ENCODE data around the gene HOXB4.

- TF ChIP-seq TAF1 (IDR thresholded peaks at IDR 0.05; ENCODE audit: borderline replicate concordance, insufficient read depth, low read length) (no peak), POLR2AphosphoS5 (IDR thresholded peaks at IDR 0.05; ENCODE audit: low read depth, low read length) (no peak), SIN3A (IDR thresholded peaks at IDR 0.05; ENCODE audit: borderline replicate concordance, insufficient read depth, low read length) (no peak)
- TF ChIP-seq, protein P1, sequence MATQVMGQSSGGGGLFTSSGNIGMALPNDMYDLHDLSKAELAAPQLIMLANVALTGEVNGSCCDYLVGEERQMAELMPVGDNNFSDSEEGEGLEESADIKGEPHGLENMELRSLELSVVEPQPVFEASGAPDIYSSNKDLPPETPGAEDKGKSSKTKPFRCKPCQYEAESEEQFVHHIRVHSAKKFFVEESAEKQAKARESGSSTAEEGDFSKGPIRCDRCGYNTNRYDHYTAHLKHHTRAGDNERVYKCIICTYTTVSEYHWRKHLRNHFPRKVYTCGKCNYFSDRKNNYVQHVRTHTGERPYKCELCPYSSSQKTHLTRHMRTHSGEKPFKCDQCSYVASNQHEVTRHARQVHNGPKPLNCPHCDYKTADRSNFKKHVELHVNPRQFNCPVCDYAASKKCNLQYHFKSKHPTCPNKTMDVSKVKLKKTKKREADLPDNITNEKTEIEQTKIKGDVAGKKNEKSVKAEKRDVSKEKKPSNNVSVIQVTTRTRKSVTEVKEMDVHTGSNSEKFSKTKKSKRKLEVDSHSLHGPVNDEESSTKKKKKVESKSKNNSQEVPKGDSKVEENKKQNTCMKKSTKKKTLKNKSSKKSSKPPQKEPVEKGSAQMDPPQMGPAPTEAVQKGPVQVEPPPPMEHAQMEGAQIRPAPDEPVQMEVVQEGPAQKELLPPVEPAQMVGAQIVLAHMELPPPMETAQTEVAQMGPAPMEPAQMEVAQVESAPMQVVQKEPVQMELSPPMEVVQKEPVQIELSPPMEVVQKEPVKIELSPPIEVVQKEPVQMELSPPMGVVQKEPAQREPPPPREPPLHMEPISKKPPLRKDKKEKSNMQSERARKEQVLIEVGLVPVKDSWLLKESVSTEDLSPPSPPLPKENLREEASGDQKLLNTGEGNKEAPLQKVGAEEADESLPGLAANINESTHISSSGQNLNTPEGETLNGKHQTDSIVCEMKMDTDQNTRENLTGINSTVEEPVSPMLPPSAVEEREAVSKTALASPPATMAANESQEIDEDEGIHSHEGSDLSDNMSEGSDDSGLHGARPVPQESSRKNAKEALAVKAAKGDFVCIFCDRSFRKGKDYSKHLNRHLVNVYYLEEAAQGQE (IDR thresholded peaks at IDR 0.05; ENCODE audit: insufficient read depth in 1 of 2, low read depth in 2 of 2, low read length in 2 of 2): no peak
These were observed 693 bp upstream of the HOXB4 start for GRCh38 chr17:48578616-48579470.
